ENCODE measurements around the gene ELMO1. TPM values are rescaled to one million over a fixed set of nuclear protein-coding genes. Genes with fewer than 3 reads are reported as not detected.

The ELMO1 gene
- total and polyA plus RNA-seq, 2 of the 13 experiments (the other 11 are each of a cell fraction or from before 2014, with no cell fraction given) = 0.11 to 0.17 TPM

DNA sequence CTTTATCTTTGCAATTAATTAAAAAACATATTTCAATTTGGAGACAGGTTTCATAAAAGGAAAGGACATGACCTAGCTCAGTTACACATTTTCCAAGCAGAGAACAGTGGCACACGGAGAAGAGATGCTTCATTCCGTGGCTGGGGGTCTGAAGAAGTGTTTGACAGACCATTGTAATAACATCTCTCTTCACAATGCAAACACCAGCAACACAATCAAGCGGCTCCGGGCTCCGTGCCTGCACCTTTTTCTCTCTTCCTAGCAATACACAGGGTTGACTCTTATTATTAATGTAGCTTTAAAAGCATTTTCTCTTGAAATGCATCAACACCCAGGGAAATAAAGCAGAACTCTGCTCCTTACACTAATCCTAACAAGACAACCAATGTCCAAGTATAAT, 463.3 kb downstream of the ELMO1 start:
- Histone ChIP-seq H3K9ac (ENCODE audit: insufficient read depth, low read depth, low read length) (no peak overlapping the region), H2AFZ (ENCODE audit: low read length) (no peak overlapping the region), H3K36me3 (replicated peaks in 1 of 2; ENCODE audit: control insufficient read depth in 1 of 2, insufficient read depth in 2 of 2, low read length in 2 of 2) (no peaks in the 10 kb centered on the region), H3K79me2 (ENCODE audit: insufficient read depth, low read length) (no peaks in the 10 kb centered on the region), H4K20me1 (ENCODE audit: insufficient read depth, low read length) (no peaks in the 10 kb centered on the region), H3K27me3 (ENCODE audit: control insufficient read depth in 1 of 2, insufficient read depth in 2 of 2, low read length in 2 of 2) (no peaks in the 10 kb centered on the region), H3K9me3 (ENCODE audit: low read length) (no peaks in the 10 kb centered on the region), H3K4me3 (replicated peaks in 1 of 3; ENCODE audit: insufficient read depth in 1 of 3, low read depth in 2 of 3, low read length in 3 of 3) (no peak overlapping the region), H3K27ac (ENCODE audit: extremely low read length, insufficient read depth, low read length) (no peak overlapping the region), H3K4me1 (ENCODE audit: insufficient read depth, low read length) (peaks cover 51% of the 10 kb centered on the region), H3K4me2 (ENCODE audit: low read depth, low read length) (no peak overlapping the region)
- in situ Hi-C loops (cut with HindIII; ENCODE audit: extremely low pct_ligation_motif_present, low pct_unique_long_range_greater_than_20kb) = no loop called here
- intact Hi-C loops (cut with micrococcal nuclease; ENCODE audit: unreplicated experiment) = no loop called here
- TF ChIP-seq ZFP90 (CRISPR knock-in tag; IDR thresholded peaks at IDR 0.05; ENCODE audit: borderline replicate concordance) (no peak), DR1 (CRISPR knock-in tag; IDR thresholded peaks at IDR 0.05) (no peak), NFE2L2 (IDR thresholded peaks at IDR 0.05; ENCODE audit: low read length) (no peak), SMARCC2 (IDR thresholded peaks at IDR 0.05) (no peak), PTBP1 (IDR thresholded peaks at IDR 0.05; ENCODE audit: low read depth, low read length, poor library complexity, severe bottlenecking) (no peak), CAMTA2 (CRISPR knock-in tag; IDR thresholded peaks at IDR 0.05; ENCODE audit: borderline replicate concordance) (no peak), PCBP2 (optimal IDR thresholded peaks at IDR 0.05; ENCODE audit: low read depth, low read length, poor library complexity, severe bottlenecking) (no peak), ZNF329 (CRISPR knock-in tag; IDR thresholded peaks at IDR 0.05; ENCODE audit: low read depth) (no peak), SP5 (CRISPR knock-in tag; IDR thresholded peaks at IDR 0.05; ENCODE audit: borderline replicate concordance, low read depth) (no peak), JARID2 (CRISPR knock-in tag; IDR thresholded peaks at IDR 0.05; ENCODE audit: insufficient replicate concordance) (no peak), ZKSCAN5 (CRISPR knock-in tag; IDR thresholded peaks at IDR 0.05) (no peak), IRF2 (CRISPR knock-in tag; IDR thresholded peaks at IDR 0.05) (no peak), ZNF773 (CRISPR knock-in tag; IDR thresholded peaks at IDR 0.05; ENCODE audit: borderline replicate concordance) (no peak), RNF2 (conservative IDR thresholded peaks at IDR 0.05; ENCODE audit: low read depth) (no peak)
- TF ChIP-seq, protein P1, sequence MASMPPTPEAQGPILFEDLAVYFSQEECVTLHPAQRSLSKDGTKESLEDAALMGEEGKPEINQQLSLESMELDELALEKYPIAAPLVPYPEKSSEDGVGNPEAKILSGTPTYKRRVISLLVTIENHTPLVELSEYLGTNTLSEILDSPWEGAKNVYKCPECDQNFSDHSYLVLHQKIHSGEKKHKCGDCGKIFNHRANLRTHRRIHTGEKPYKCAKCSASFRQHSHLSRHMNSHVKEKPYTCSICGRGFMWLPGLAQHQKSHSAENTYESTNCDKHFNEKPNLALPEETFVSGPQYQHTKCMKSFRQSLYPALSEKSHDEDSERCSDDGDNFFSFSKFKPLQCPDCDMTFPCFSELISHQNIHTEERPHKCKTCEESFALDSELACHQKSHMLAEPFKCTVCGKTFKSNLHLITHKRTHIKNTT (CRISPR knock-in tag; IDR thresholded peaks at IDR 0.05) = no peak
- DNase-seq (ENCODE audit: low spot score) (no peak), FAIRE-seq (no peak), ATAC-seq (no peak)
- ChIA-PET CTCF (ENCODE audit: low intra/inter-chr PET ratio, low total read pairs) (interaction anchor here (1.1 kb wide), 1 partner anchor 18 kb away, joined by 3 read pairs; no protein-coding TSS in a partner anchor), POLR2A (interaction anchor here (8.1 kb wide), 1 partner anchor 14 kb away, joined by 112 read pairs; no protein-coding TSS in a partner anchor)
- 97% methylated on average over 5 of the region's 5 CpGs for WGBS (ENCODE audit: low lambda C conversion rate)
- BruUV-seq (replicated peaks) = no TSS peak

Data from HepG2 (cell line).